Measurements from ENCODE around the gene MYO1D. TPM values are rescaled to one million over a fixed set of nuclear protein-coding genes. Genes with fewer than 3 reads are reported as not detected.

The MYO1D gene
- total and polyA plus RNA-seq, 11 donors, result 3.3 to 15.5 (median 8.9) TPM

- DNase-seq (no peak), ATAC-seq (no peak)
- no peaks in the 10 kb centered on the region for H3K4me1 ChIP-seq
- H3K9me3 ChIP-seq, result peaks cover 0 to 4% (median 0%) of the 10 kb centered on the region in 12 donors
- no peaks in the 10 kb centered on the region for H3K27me3 ChIP-seq
- intact Hi-C loops (cut with DNase I), result loop anchor here in 4 of 10 donors (2.0 to 10.0 kb wide), 2 partner anchors 123 kb away; partner anchors contain the start of gene CDK5R1 (in 3 of the 4)
- H3K4me3 ChIP-seq, result no peak overlapping the region
- peaks cover 0 to 11% (median 0%) of the 10 kb centered on the region in 9 donors for H3K36me3 ChIP-seq
- H3K27ac ChIP-seq, result no peak overlapping the region
- TF ChIP-seq POLR2A (IDR thresholded peaks at IDR 0.05), result no peak
- no peak for TF ChIP-seq CTCF (IDR thresholded peaks at IDR 0.05)
Measured at GRCh38 chr17:32608267-32608666, 268.7 kb downstream of the MYO1D start.

GRCh38 chr17:32604966-32605365 lies 272.0 kb downstream of the MYO1D start:
- Histone ChIP-seq H3K27ac (no peak overlapping the region), H3K9me3 (peaks cover 0 to 7% (median 1%) of the 10 kb centered on the region in 12 donors), H3K36me3 (peaks cover 0 to 17% (median 0%) of the 10 kb centered on the region in 9 donors), H3K27me3 (no peaks in the 10 kb centered on the region), H3K4me1 (no peaks in the 10 kb centered on the region), H3K4me3 (no peak overlapping the region)
- TF ChIP-seq POLR2A (IDR thresholded peaks at IDR 0.05) (no peak), CTCF (IDR thresholded peaks at IDR 0.05) (no peak)
- WGBS, 4 donors, result 86 to 90% (median 87%) methylated on average over 4 of the region's 4 CpGs
- intact Hi-C loops (cut with DNase I), result loop anchor here in 3 of 10 donors (10.0 kb wide), 1 partner anchor 120 kb away; the partner anchor contains the start of gene CDK5R1 (in 3 of the 3)
- DNase-seq (no peak), ATAC-seq (no peak)

GRCh38 chr17:32602396-32602795 lies 274.5 kb downstream of the MYO1D start:
- DNase-seq (no peak), ATAC-seq (no peak)
- Histone ChIP-seq H3K27me3 (no peaks in the 10 kb centered on the region), H3K36me3 (peaks cover 0 to 17% (median 0%) of the 10 kb centered on the region in 9 donors), H3K9me3 (peaks cover 0 to 10% (median 1%) of the 10 kb centered on the region in 12 donors), H3K4me3 (no peak overlapping the region), H3K4me1 (no peaks in the 10 kb centered on the region), H3K27ac (no peak overlapping the region)
- intact Hi-C loops (cut with DNase I), result loop anchor here in 3 of 10 donors (10.0 kb wide), 1 partner anchor 118 kb away; the partner anchor contains the start of gene CDK5R1 (in 3 of the 3)
- 78 to 89% (median 85%) methylated on average over 2 of the region's 2 CpGs for WGBS, 4 donors
- TF ChIP-seq CTCF (IDR thresholded peaks at IDR 0.05), result no peak

- 58 to 75% (median 68%) methylated on average over 2 of the region's 2 CpGs for WGBS, 4 donors
- no peak for ATAC-seq
- no peak for DNase-seq
- no peak overlapping the region for H3K27ac ChIP-seq
- H3K27me3 ChIP-seq, result no peaks in the 10 kb centered on the region
- H3K4me1 ChIP-seq, result no peaks in the 10 kb centered on the region
- TF ChIP-seq CTCF (IDR thresholded peaks at IDR 0.05), result no peak
- H3K36me3 ChIP-seq, result peaks cover 0 to 17% (median 0%) of the 10 kb centered on the region in 9 donors
- H3K4me3 ChIP-seq, result no peak overlapping the region
- peaks cover 0 to 10% (median 1%) of the 10 kb centered on the region in 12 donors for H3K9me3 ChIP-seq
- intact Hi-C loops (cut with DNase I), result loop anchor here in 3 of 10 donors (10.0 kb wide), 1 partner anchor 117 kb away; the partner anchor contains the start of gene CDK5R1 (in 3 of the 3)
Measured at GRCh38 chr17:32601866-32602265, 275.1 kb downstream of the MYO1D start.
